ENCODE measurements around the gene RNF130.

DNA sequence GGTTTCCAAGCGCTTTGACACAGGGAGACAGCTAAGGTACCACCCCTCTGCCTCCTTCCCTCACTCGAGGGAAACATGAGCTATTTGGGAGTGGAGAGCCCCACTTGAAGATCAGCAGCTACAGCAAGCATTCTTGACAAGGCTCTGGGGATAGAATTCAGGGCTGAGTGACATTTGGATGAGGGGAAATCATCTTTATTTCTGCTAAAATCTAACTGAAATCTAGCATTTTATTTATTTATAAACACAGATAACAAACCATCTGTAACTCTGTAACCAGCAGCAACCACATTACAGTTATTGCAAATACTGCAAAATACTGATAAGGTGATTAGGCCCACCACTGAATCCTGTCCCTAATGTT lies 22.4 kb downstream of the RNF130 start:
- TF ChIP-seq NFIC (IDR thresholded peaks at IDR 0.05; ENCODE audit: low read length) (no peak), ZNF124 (CRISPR knock-in tag; IDR thresholded peaks at IDR 0.05) (no peak), EZH2 (conservative IDR thresholded peaks at IDR 0.05; ENCODE audit: low read depth, low read length) (no peak), ZBTB49 (CRISPR knock-in tag; IDR thresholded peaks at IDR 0.05; ENCODE audit: borderline replicate concordance) (no peak)
- TF ChIP-seq, protein P1, sequence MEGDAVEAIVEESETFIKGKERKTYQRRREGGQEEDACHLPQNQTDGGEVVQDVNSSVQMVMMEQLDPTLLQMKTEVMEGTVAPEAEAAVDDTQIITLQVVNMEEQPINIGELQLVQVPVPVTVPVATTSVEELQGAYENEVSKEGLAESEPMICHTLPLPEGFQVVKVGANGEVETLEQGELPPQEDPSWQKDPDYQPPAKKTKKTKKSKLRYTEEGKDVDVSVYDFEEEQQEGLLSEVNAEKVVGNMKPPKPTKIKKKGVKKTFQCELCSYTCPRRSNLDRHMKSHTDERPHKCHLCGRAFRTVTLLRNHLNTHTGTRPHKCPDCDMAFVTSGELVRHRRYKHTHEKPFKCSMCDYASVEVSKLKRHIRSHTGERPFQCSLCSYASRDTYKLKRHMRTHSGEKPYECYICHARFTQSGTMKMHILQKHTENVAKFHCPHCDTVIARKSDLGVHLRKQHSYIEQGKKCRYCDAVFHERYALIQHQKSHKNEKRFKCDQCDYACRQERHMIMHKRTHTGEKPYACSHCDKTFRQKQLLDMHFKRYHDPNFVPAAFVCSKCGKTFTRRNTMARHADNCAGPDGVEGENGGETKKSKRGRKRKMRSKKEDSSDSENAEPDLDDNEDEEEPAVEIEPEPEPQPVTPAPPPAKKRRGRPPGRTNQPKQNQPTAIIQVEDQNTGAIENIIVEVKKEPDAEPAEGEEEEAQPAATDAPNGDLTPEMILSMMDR (CRISPR knock-in tag; IDR thresholded peaks at IDR 0.05): no peak
